GM21723 (cell line): ENCODE data around the gene CDIP1.

Experiments
- ATAC-seq: cut with Tn5 transposase; IDR thresholded peaks from one replicate; pipeline ENCODE4 v1.9.1; 2021; ENCODE audit warnings: mild to moderate bottlenecking, moderate library complexity; ENCODE audit not compliant: unreplicated experiment

The CDIP1 gene

DNA sequence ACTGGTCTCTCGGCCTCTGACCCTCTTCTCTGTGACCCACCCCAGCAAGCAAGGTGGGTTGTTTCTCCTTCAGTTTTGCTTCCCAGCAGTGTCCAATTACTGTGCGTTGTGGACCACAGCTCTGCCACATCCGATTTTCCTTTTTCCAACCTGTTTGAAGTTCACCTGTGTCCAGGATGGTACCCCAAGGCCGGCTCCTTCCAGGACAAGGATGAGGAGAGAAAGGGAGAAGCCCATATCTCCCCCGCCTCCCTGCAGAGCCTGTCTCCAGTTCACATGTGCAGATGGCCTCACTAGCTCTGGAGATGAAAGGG, 77.7 kb downstream of the CDIP1 start:
- no peak for ATAC-seq
